K562 (cell line): Measurements from ENCODE around the gene IMMP2L. TPM values are rescaled to one million over a fixed set of nuclear protein-coding genes. Genes with fewer than 3 reads are reported as not detected.

Source experiments
- GATAD2B ChIP-seq: fragments of 450-650 bp; IDR thresholded peaks from 2 replicates; pipeline ENCODE4 v1.6.1; 2017; ENCODE audit warnings: mild to moderate bottlenecking, borderline replicate concordance
- RBM34 ChIP-seq: fragments of 200-400 bp; formaldehyde crosslinking; IDR thresholded peaks from 2 replicates; pipeline ENCODE4 v1.6.1; 2018; ENCODE audit warnings: low read length, borderline replicate concordance; ENCODE audit not compliant: insufficient read depth
- RFX7 ChIP-seq: fragments of 250-450 bp; sonication (Bioruptor Pico); IDR thresholded peaks from 2 replicates; pipeline ENCODE4 v1.5.1; 2021; ENCODE audit warnings: mild to moderate bottlenecking
- SLC30A9 ChIP-seq: fragments of 250-450 bp; sonication (Bioruptor Pico); IDR thresholded peaks from 2 replicates; pipeline ENCODE4 v1.8.0; 2022; ENCODE audit warnings: mild to moderate bottlenecking, moderate library complexity
- ZBTB26 ChIP-seq: fragments of 450-650 bp; formaldehyde crosslinking; IDR thresholded peaks from 2 replicates; pipeline ENCODE4 v1.4.0; 2022; ENCODE audit warnings: missing genetic modification characterization
- ZNF592 ChIP-seq: fragments of 450-650 bp; IDR thresholded peaks from 2 replicates; pipeline ENCODE4 v1.6.1; 2017; ENCODE audit warnings: antibody characterized with exemption, mild to moderate bottlenecking
- polyA plus RNA-seq, 8 experiments: library from polyadenylated mRNA; depleted of rRNA in 4 of 8; stranded (reverse) in 5 of 8; unstranded in 3 of 8; fragments of >200 nt; fragmentation: Nextera tagmentation in 2 of 8; fragmentation: Illumina TruSeq in 1 of 8; extraction: Ambion mirVana in 2 of 8; extraction: Trizol in 1 of 8; gene quantifications; 2 replicates each; pipeline versions ENCODE4 v1.2.1 to v1.2.3, GENCODE V29; 2011 to 2014; ENCODE audit warnings: inconsistent platforms in 1 of 8, missing spikeins in 1 of 8
- total RNA-seq, 7 experiments: library from RNA; depleted of rRNA in 6 of 7; stranded (reverse); fragments of >200 nt in 6 of 7; fragmentation: Illumina TruSeq in 2 of 7; extraction: Trizol in 2 of 7; gene quantifications; 2 replicates each; pipeline versions ENCODE4 v1.2.1 to v1.2.3, GENCODE V29; 2011 to 2021; ENCODE audit warnings: low replicate concordance in 1 of 7
- TF ChIP-seq, protein P1 (sequence below): fragments of 450-650 bp; IDR thresholded peaks from 2 replicates; pipeline ENCODE4 v1.6.1; 2016; ENCODE audit warnings: low read depth
- TF ChIP-seq, protein P2 (sequence below), 2 experiments: fragments of 450-650 bp; conservative IDR thresholded peaks; 2 replicates each; pipeline ENCODE4 v1.6.1; 2017; ENCODE audit warnings: mild to moderate bottlenecking in 2 of 2, moderate library complexity in 2 of 2
- TF ChIP-seq, protein P3 (sequence below): sonication (generic); formaldehyde crosslinking; IDR thresholded peaks from 2 replicates; pipeline ENCODE4 v1.8.1; 2022; ENCODE audit warnings: missing genetic modification reagents

Gene IMMP2L
- total and polyA plus RNA-seq, 9 of the 15 experiments (the other 6 are each of a cell fraction or from before 2014, with no cell fraction given) = 29.7 to 116 (median 53.0) TPM

GRCh38 chr7:111113263-111114017, 448.9 kb downstream of the IMMP2L start (continued):
- TF ChIP-seq, protein P1, sequence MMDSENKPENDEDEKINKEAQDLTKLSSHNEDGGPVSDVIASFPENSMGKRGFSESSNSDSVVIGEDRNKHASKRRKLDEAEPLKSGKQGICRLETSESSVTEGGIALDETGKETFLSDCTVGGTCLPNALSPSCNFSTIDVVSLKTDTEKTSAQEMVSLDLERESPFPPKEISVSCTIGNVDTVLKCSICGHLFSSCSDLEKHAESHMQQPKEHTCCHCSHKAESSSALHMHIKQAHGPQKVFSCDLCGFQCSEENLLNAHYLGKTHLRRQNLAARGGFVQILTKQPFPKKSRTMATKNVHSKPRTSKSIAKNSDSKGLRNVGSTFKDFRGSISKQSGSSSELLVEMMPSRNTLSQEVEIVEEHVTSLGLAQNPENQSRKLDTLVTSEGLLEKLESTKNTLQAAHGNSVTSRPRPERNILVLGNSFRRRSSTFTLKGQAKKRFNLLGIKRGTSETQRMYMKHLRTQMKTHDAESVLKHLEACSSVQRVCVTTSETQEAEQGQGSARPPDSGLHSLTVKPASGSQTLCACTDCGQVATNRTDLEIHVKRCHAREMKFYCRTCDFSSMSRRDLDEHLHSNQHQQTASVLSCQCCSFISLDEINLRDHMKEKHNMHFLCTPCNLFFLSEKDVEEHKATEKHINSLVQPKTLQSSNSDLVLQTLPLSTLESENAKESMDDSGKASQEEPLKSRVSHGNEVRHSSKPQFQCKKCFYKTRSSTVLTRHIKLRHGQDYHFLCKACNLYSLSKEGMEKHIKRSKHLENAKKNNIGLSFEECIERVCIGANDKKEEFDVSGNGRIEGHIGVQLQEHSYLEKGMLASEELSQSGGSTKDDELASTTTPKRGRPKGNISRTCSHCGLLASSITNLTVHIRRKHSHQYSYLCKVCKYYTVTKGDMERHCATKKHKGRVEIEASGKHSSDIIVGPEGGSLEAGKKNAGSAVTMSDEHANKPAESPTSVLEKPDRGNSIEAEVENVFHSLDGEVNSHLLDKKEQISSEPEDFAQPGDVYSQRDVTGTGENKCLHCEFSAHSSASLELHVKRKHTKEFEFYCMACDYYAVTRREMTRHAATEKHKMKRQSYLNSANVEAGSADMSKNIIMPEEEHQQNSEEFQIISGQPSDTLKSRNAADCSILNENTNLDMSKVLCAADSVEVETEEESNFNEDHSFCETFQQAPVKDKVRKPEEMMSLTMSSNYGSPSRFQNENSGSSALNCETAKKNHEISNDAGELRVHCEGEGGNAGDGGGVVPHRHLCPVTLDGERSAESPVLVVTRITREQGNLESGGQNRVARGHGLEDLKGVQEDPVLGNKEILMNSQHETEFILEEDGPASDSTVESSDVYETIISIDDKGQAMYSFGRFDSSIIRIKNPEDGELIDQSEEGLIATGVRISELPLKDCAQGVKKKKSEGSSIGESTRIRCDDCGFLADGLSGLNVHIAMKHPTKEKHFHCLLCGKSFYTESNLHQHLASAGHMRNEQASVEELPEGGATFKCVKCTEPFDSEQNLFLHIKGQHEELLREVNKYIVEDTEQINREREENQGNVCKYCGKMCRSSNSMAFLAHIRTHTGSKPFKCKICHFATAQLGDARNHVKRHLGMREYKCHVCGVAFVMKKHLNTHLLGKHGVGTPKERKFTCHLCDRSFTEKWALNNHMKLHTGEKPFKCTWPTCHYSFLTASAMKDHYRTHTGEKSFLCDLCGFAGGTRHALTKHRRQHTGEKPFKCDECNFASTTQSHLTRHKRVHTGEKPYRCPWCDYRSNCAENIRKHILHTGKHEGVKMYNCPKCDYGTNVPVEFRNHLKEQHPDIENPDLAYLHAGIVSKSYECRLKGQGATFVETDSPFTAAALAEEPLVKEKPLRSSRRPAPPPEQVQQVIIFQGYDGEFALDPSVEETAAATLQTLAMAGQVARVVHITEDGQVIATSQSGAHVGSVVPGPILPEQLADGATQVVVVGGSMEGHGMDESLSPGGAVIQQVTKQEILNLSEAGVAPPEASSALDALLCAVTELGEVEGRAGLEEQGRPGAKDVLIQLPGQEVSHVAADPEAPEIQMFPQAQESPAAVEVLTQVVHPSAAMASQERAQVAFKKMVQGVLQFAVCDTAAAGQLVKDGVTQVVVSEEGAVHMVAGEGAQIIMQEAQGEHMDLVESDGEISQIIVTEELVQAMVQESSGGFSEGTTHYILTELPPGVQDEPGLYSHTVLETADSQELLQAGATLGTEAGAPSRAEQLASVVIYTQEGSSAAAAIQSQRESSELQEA = no peak
- no peak for TF ChIP-seq RBM34
- TF ChIP-seq, protein P2, sequence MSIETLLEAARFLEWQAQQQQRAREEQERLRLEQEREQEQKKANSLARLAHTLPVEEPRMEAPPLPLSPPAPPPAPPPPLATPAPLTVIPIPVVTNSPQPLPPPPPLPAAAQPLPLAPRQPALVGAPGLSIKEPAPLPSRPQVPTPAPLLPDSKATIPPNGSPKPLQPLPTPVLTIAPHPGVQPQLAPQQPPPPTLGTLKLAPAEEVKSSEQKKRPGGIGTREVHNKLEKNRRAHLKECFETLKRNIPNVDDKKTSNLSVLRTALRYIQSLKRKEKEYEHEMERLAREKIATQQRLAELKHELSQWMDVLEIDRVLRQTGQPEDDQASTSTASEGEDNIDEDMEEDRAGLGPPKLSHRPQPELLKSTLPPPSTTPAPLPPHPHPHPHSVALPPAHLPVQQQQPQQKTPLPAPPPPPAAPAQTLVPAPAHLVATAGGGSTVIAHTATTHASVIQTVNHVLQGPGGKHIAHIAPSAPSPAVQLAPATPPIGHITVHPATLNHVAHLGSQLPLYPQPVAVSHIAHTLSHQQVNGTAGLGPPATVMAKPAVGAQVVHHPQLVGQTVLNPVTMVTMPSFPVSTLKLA (conservative IDR thresholded peaks at IDR 0.05) = no peak
- TF ChIP-seq SLC30A9 (CRISPR knock-in tag) = no peak
- no peak for TF ChIP-seq ZBTB26
- TF ChIP-seq GATAD2B = no peak
- no peak for TF ChIP-seq ZNF592
- TF ChIP-seq, protein P3, sequence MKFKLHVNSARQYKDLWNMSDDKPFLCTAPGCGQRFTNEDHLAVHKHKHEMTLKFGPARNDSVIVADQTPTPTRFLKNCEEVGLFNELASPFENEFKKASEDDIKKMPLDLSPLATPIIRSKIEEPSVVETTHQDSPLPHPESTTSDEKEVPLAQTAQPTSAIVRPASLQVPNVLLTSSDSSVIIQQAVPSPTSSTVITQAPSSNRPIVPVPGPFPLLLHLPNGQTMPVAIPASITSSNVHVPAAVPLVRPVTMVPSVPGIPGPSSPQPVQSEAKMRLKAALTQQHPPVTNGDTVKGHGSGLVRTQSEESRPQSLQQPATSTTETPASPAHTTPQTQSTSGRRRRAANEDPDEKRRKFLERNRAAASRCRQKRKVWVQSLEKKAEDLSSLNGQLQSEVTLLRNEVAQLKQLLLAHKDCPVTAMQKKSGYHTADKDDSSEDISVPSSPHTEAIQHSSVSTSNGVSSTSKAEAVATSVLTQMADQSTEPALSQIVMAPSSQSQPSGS (CRISPR knock-in tag) = no peak; the same call in 1 of the 2 replicates
- TF ChIP-seq RFX7 (CRISPR knock-in tag) = no peak
